HG02970 (cell line): ENCODE measurements around the gene DEPP1.
A peak's percentile ranks its signal among the peaks of the same experiment; 100 is the strongest.

Experiments used
- ATAC-seq: cut with Tn5 transposase; IDR thresholded peaks from one replicate; pipeline ENCODE4 v1.9.1; 2021; ENCODE audit warnings: mild to moderate bottlenecking, moderate library complexity, moderate number of reproducible peaks; ENCODE audit not compliant: unreplicated experiment, low FRiP score

Gene DEPP1

DNA sequence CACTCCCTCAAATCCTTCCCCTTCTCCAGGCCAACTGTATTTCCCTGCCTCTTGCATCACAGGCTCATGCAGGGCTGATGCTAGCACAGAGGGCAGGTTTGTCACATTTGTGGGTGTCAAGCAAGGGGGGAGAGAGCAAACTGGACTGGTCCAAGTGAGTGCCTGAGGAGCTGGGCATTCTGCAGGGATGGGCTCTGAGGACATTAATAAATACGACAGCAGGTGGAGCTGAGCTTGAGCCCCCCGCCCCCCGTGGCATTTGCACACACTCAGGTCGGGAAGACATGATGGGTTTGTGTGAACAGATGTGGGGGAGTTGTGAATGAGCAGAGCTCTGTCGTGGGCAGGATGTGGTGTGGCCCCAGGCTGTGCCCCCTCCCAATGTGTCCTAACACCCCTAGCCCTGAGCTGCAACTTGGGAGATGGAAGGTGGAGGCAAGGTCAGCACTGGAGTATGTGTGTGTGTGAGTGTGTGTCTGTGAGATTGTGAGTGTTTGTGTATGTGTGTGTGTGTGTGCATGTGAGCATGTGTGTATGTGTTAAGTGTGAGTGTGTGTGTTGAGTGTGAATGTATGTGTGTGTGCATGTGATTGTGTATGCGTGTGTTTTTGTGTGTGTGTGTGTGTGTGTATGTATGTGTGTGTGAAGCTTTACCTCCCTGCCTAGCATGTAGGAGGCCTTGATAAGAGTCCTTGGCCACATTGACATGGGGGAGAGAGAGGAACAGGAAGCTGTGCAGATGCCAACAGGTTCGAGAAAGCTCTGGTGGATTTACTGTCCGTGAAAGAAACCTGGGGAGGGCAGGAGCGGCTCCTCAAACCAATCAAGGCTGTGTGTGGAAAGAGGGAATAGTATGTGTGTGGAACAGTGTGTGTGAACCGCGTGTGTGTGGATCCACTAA, 9.9 kb downstream of the DEPP1 start:
- no peak for ATAC-seq

DNA sequence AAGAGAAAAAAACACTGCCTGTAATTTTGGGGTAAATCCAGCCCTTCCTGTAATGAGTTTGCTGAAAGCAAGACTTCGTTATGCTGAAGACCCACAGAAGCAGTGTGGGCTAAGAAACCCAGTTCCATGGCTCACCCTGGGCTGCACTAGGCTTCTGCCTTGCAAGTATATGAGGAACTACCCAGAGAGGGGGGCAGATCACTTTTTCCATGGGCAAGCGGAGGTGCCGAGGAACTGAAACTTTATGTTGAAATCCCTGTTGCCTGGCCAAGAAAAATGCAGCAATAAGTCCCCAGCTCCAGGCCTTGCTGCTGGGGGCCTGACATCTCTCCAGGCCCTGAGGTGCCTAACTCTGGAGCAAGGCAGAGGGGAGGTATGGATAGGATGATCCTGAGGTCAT, 10.5 kb downstream of the DEPP1 start:
- ATAC-seq = no peak

DNA sequence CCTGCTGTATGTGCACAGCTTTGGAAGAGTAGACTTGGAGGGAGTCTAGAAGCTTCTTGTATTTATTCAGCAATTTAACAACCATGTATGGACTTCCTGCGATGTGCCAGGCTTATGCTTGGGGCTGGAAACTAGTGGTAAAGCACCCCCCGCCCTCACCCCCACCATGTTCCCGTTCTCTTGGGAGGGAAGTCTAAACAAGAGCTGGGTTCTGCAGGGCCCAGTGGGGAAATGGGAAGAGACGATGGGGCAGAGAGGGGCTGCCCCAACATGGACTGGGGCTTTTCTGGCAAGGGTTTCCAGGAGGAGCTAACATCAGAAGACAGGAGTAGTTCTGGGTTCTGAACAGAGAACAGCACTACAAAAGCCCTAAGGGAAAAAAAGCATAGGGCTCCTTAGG, 11.0 kb downstream of the DEPP1 start:
- ATAC-seq = no peak

- no peak for ATAC-seq
Measured at GRCh38 chr10:44966816-44967509, 11.6 kb downstream of the DEPP1 start.

DNA sequence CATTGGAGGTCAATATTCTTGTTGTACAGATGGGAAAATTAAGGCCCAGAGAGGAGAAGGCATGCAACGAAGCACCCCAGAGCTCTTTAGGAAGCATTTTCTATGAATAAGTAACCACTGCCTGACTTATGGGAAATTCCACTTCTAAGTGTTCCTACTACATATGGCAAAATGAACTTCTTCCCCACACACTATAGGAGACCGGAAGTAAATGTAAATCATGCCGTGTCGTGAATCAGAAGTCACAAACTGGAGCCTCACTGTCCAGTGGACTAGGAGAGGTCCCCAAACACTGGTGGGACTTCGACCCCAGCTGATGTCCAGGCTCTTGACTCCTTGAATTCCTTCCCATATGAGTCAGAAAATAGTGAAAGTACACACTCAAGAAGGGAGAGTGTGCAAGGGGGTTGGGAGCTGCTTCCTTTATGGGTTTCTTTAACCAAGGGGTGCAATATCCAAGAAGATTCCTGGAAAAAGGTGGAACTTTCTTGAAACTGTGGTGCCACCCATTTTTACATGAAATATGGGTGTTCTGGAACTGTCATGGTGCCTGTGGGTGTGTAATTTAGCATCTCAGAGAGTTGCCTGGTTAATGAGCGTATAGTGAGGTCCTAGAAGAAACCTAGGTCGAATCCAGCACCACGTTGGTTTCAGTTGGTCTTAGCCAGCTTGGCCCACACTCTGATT, 12.3 kb downstream of the DEPP1 start:
- peak; percentile 37 for ATAC-seq

- ATAC-seq = peak; percentile 33
Measured at GRCh38 chr10:44965651-44966097, 12.9 kb downstream of the DEPP1 start.

GRCh38 chr10:44965104-44965503, 13.5 kb downstream of the DEPP1 start:
- no peak for ATAC-seq

GRCh38 chr10:44963772-44964633, 14.6 kb downstream of the DEPP1 start:
- ATAC-seq = no peak

GRCh38 chr10:44962870-44963738, 15.5 kb downstream of the DEPP1 start:
- ATAC-seq = no peak

- no peak for ATAC-seq
Measured at GRCh38 chr10:44961931-44962750, 16.5 kb downstream of the DEPP1 start.

DNA sequence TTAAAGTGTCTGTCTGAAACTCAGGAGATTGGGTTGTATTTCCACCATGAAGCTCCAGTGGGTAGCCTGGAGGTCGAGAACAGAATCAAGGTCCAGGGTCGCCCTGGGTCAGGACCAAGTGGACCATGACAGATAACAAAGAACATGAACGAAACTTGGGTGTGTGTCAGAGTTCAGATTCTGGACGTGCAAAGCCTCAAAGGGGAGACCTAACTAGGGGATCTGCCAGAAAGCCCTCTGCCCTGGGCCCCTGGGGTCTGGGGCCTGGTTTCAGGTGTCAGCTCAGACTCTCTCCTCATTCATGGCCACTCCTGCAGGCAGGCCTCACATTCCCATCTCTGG, 17.4 kb downstream of the DEPP1 start:
- no peak for ATAC-seq

GRCh38 chr10:44960482-44961229, 18.0 kb downstream of the DEPP1 start:
- no peak for ATAC-seq

GRCh38 chr10:44960088-44960460, 18.5 kb downstream of the DEPP1 start:
- no peak for ATAC-seq

- ATAC-seq = peak; percentile 98
Measured at GRCh38 chr10:44959247-44960087, 19.1 kb downstream of the DEPP1 start, which contains the start of gene RASSF4. Gene RASSF4 (plus strand): TSS chr10:44959802. CDS start chr10:44970203, 10,401 bp downstream.

- ATAC-seq = no peak
Measured at GRCh38 chr10:44958898-44959246, 19.7 kb downstream of the DEPP1 start.

DNA sequence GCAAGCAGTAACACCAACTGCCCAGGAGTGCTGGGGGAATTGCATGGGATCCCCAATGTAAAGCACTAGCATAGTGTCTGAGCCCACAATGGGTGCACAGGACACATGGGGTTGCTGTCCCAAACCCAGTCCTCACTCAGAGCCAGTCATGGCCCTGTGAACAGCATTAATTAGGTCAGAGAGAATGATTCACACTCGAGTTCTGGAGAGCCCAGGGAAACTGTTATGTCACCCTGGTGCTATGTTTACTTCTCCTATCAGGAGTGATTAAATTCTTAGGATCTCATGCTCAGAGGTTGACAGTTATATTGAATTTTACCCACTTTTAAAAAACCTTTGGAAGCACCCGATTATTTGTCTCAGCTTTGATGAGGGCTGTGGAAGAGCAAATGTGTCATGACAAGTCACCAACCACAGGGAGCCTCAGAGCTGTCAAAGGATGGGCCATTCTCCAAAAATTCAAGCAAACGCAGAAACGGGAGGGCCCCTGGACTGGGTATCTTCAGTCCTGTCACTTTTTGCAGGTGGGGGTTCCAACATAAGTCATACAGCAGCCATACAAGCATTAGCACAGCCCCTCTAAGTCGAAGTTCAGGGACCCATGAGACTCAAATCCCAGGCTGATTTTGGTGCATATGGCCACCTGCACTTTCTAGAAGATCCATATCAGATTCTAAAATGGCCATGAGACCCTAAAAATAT, 20.3 kb downstream of the DEPP1 start:
- ATAC-seq = no peak
